Epithelial cell of prostate (primary cell): ENCODE results near the gene ST3GAL3.

Experiments
- DNase-seq: peaks from one replicate; pipeline ENCODE4 v3.0.0-alpha.2; 2011; ENCODE audit warnings: low read depth, low spot score
- H3K27ac ChIP-seq: fragments of 450-650 bp; 2 replicates; pipeline ENCODE4 v1.5.1; 2017; ENCODE audit warnings: mild to moderate bottlenecking

The ST3GAL3 gene

GRCh38 chr1:43893006-43893405 is 185.7 kb downstream of the ST3GAL3 start:
- no peak for DNase-seq
- no peak overlapping the region for H3K27ac ChIP-seq

- H3K27ac ChIP-seq = no peak overlapping the region
- no peak for DNase-seq
Measured at GRCh38 chr1:43898981-43899380, 191.6 kb downstream of the ST3GAL3 start.

- DNase-seq = no peak
- H3K27ac ChIP-seq = no peak overlapping the region
Measured at GRCh38 chr1:43900386-43900785, 193.1 kb downstream of the ST3GAL3 start.

GRCh38 chr1:43901196-43901961 is 194.0 kb downstream of the ST3GAL3 start:
- DNase-seq = no peak
- peak overlapping the region; percentile 25 for H3K27ac ChIP-seq

GRCh38 chr1:43902058-43902831 is 194.9 kb downstream of the ST3GAL3 start:
- no peak for DNase-seq
- peak overlapping the region; percentile 25 for H3K27ac ChIP-seq

- DNase-seq = no peak
- H3K27ac ChIP-seq = no peak overlapping the region
Measured at GRCh38 chr1:43904660-43905551, 197.6 kb downstream of the ST3GAL3 start.

GRCh38 chr1:43908226-43908625 is 200.9 kb downstream of the ST3GAL3 start:
- no peak overlapping the region for H3K27ac ChIP-seq
- no peak for DNase-seq

GRCh38 chr1:43908858-43909257 is 201.5 kb downstream of the ST3GAL3 start:
- DNase-seq = no peak
- no peak overlapping the region for H3K27ac ChIP-seq

GRCh38 chr1:43910343-43910742 is 203.0 kb downstream of the ST3GAL3 start:
- no peak overlapping the region for H3K27ac ChIP-seq
- no peak for DNase-seq

GRCh38 chr1:43912607-43913006 is 205.3 kb downstream of the ST3GAL3 start:
- peak overlapping the region; percentile 96 for H3K27ac ChIP-seq
- DNase-seq = no peak

- DNase-seq = no peak
- H3K27ac ChIP-seq = peak overlapping the region; percentile 96
Measured at GRCh38 chr1:43913051-43913501, 205.7 kb downstream of the ST3GAL3 start.

GRCh38 chr1:43913666-43914360 is 206.5 kb downstream of the ST3GAL3 start:
- peak overlapping the region; percentile 96 for H3K27ac ChIP-seq
- DNase-seq = no peak

GRCh38 chr1:43914576-43915525 is 207.5 kb downstream of the ST3GAL3 start:
- no peak for DNase-seq
- H3K27ac ChIP-seq = peak overlapping the region; percentile 96

GRCh38 chr1:43919906-43920305 is 212.6 kb downstream of the ST3GAL3 start:
- no peak overlapping the region for H3K27ac ChIP-seq
- no peak for DNase-seq

- peak overlapping the region; percentile 95 for H3K27ac ChIP-seq
- no peak for DNase-seq
Measured at GRCh38 chr1:43921022-43921421, 213.7 kb downstream of the ST3GAL3 start.

GRCh38 chr1:43924516-43924915 is 217.2 kb downstream of the ST3GAL3 start:
- no peak for DNase-seq
- H3K27ac ChIP-seq = peak overlapping the region; percentile 95

- no peak for DNase-seq
- no peak overlapping the region for H3K27ac ChIP-seq
Measured at GRCh38 chr1:43925846-43926245, 218.5 kb downstream of the ST3GAL3 start.

GRCh38 chr1:43930168-43930948 is 223.0 kb downstream of the ST3GAL3 start:
- DNase-seq = no peak

More at GRCh38 chr1:43930168-43930948, 223.0 kb downstream of the ST3GAL3 start:
- H3K27ac ChIP-seq = peak overlapping the region; percentile 98
